Central memory CD8-positive, alpha-beta T cell (primary cell): Measurements from ENCODE around the gene NME3.

Experiments
- ATAC-seq: fragments of 150-1000 bp; cut with Tn5 transposase; replicated peaks from 2 replicates; pipeline ENCODE4 v1.10.0; 2022; ENCODE audit warnings: mild to moderate bottlenecking, moderate FRiP score, moderate number of reproducible peaks; ENCODE audit not compliant: poor library complexity, severe bottlenecking; ENCODE audit errors: extremely low read depth
- DNase-seq, 2 donors: peaks; one replicate each; pipeline ENCODE4 v3.0.0; 2021; ENCODE audit warnings: low spot score in 2 of 2
- H3K27ac Mint-ChIP-seq: one replicate; pipeline ENCODE4 v1.8.0; 2022; ENCODE audit warnings: low read depth, mild to moderate bottlenecking, moderate library complexity, mixed read lengths
- H3K27me3 Mint-ChIP-seq: one replicate; pipeline ENCODE4 v1.8.0; 2022; ENCODE audit warnings: mixed read lengths
- H3K36me3 Mint-ChIP-seq: one replicate; pipeline ENCODE4 v1.8.0; 2022; ENCODE audit warnings: mild to moderate bottlenecking, moderate library complexity, mixed read lengths; ENCODE audit not compliant: insufficient read depth
- H3K4me1 Mint-ChIP-seq: one replicate; pipeline ENCODE4 v1.8.0; 2022; ENCODE audit warnings: mixed read lengths
- H3K4me3 Mint-ChIP-seq: one replicate; pipeline ENCODE4 v1.8.0; 2022; ENCODE audit warnings: mild to moderate bottlenecking, moderate library complexity, mixed read lengths
- H3K9me3 Mint-ChIP-seq: one replicate; pipeline ENCODE4 v1.8.0; 2022; ENCODE audit warnings: mixed read lengths

NME3 gene

DNA sequence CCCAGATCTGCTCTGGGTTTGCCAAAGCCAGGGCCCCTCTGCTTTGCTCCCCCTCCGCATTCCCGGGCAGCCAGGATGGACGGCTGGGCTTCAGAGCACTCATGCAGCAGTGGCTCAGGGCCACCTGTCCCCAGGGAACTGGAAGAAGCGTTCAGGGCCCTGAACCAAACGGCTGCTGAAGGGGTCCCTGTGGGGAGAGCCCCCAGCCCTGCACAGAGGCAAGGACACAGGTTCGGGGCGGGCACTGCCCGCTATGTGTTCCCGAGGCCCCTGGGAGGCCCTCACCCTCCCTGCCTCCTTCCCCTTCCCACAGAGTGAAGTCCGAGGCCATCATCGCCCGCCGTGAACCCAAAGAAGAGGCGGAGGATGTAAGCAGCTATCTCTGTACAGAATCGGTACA lies 10.4 kb downstream of the NME3 start:
- Mint-ChIP-seq H3K27me3 (no peaks in the 10 kb centered on the region), H3K27ac (no peak overlapping the region), H3K4me3 (no peak overlapping the region), H3K36me3 (peaks cover 21% of the 10 kb centered on the region), H3K9me3 (no peaks in the 10 kb centered on the region), H3K4me1 (peaks cover 8% of the 10 kb centered on the region)
- ATAC-seq (no peak), DNase-seq (no peak)

- no peaks in the 10 kb centered on the region for H3K27me3 Mint-ChIP-seq
- H3K9me3 Mint-ChIP-seq: no peaks in the 10 kb centered on the region
- DNase-seq (no peak), ATAC-seq (no peak)
- peaks cover 8% of the 10 kb centered on the region for H3K4me1 Mint-ChIP-seq
- H3K4me3 Mint-ChIP-seq: no peak overlapping the region
- no peak overlapping the region for H3K27ac Mint-ChIP-seq
- peaks cover 26% of the 10 kb centered on the region for H3K36me3 Mint-ChIP-seq
Measured at GRCh38 chr16:1759511-1759910, 11.8 kb downstream of the NME3 start.

DNA sequence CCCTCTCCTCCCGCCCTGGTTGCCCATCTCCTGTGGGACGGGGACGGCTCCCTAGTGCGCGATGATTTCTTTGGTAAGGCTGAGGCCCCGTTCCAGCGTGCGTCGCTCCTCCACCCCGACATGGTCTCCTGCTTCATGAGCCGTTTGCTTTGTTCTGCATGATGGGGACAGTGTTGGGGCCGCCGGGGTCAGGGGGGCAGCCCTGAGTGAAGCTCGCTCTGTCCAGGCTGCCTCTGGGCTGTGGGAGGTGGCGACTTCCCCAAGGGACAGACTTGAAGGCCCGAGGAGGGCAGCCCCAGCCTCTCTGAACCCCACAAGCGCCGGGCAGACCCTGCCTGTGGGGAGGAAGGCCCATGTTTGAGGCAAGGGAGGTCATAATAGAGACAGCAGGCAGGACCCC lies 12.4 kb downstream of the NME3 start:
- peaks cover 8% of the 10 kb centered on the region for H3K4me1 Mint-ChIP-seq
- ATAC-seq (no peak), DNase-seq (no peak)
- no peak overlapping the region for H3K4me3 Mint-ChIP-seq
- H3K36me3 Mint-ChIP-seq: peaks cover 24% of the 10 kb centered on the region
- H3K27ac Mint-ChIP-seq: no peak overlapping the region
- H3K27me3 Mint-ChIP-seq: no peaks in the 10 kb centered on the region
- no peaks in the 10 kb centered on the region for H3K9me3 Mint-ChIP-seq

GRCh38 chr16:1757714-1758461 lies 13.5 kb downstream of the NME3 start:
- Mint-ChIP-seq H3K36me3 (peaks cover 24% of the 10 kb centered on the region), H3K27me3 (no peaks in the 10 kb centered on the region), H3K4me1 (peaks cover 8% of the 10 kb centered on the region), H3K9me3 (no peaks in the 10 kb centered on the region), H3K27ac (peak overlapping the region; percentile 53), H3K4me3 (no peak overlapping the region)
- DNase-seq (no peak), ATAC-seq (no peak)

DNA sequence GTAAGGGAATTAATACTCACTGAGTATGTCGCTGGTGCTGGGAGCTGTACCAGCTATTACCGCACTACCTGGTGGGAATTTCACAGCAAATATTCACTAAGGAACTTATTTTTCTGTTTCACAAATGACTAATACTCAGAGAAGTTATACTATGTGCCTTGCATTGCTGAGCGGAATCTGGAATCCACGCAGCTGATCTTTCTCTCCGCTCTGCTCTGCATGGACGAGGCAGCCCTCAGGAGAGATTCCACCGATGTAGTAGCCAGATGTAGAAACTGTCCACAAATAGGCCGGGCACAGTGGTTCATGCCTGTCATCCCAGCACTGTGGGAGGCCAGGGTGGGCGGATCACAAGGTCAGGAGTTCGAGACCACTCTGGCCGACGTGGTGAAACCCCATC lies 17.1 kb downstream of the NME3 start:
- ATAC-seq (no peak), DNase-seq (no peak)
- Mint-ChIP-seq H3K4me3 (no peak overlapping the region), H3K27me3 (no peaks in the 10 kb centered on the region), H3K9me3 (no peaks in the 10 kb centered on the region), H3K4me1 (peaks cover 8% of the 10 kb centered on the region), H3K36me3 (peaks cover 34% of the 10 kb centered on the region), H3K27ac (no peak overlapping the region)

- Mint-ChIP-seq H3K27me3 (no peaks in the 10 kb centered on the region), H3K36me3 (peaks cover 35% of the 10 kb centered on the region), H3K9me3 (no peaks in the 10 kb centered on the region), H3K4me3 (no peak overlapping the region), H3K27ac (no peak overlapping the region), H3K4me1 (peaks cover 7% of the 10 kb centered on the region)
- ATAC-seq: no peak
- no peak for DNase-seq
Measured at GRCh38 chr16:1752853-1753252, 18.5 kb downstream of the NME3 start.

DNA sequence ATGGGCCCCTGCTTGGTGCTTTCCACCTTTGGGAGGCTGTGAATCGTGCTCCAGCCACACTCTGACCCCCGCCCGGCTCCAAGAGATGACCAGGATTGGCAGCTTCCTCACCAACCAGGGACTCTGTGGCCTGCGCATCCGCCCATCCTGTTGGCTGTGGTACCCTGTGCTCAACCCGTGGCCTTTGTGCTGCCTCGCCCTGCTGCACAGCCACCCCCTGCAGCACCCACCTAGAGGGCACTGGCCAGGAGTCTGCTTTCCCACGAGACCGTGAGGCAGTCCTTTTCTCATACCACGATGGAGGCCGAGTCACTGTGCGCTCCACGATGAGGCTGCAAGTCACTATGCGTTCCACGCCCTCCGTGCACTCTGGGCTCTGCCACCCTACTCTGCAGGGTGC lies 19.4 kb downstream of the NME3 start:
- Mint-ChIP-seq H3K27ac (no peak overlapping the region), H3K36me3 (peaks cover 37% of the 10 kb centered on the region), H3K27me3 (no peaks in the 10 kb centered on the region), H3K9me3 (no peaks in the 10 kb centered on the region), H3K4me1 (no peaks in the 10 kb centered on the region), H3K4me3 (no peak overlapping the region)
- ATAC-seq: no peak
- no peak for DNase-seq

GRCh38 chr16:1749152-1750117 lies 21.9 kb downstream of the NME3 start:
- H3K4me1 Mint-ChIP-seq: no peaks in the 10 kb centered on the region
- H3K36me3 Mint-ChIP-seq: peaks cover 34% of the 10 kb centered on the region
- H3K27ac Mint-ChIP-seq: no peak overlapping the region
- H3K9me3 Mint-ChIP-seq: no peaks in the 10 kb centered on the region
- DNase-seq: no peak
- no peak for ATAC-seq
- H3K4me3 Mint-ChIP-seq: no peak overlapping the region
- H3K27me3 Mint-ChIP-seq: no peaks in the 10 kb centered on the region

- Mint-ChIP-seq H3K27ac (no peak overlapping the region), H3K4me1 (no peaks in the 10 kb centered on the region), H3K36me3 (peaks cover 36% of the 10 kb centered on the region), H3K27me3 (no peaks in the 10 kb centered on the region), H3K9me3 (no peaks in the 10 kb centered on the region), H3K4me3 (no peak overlapping the region)
- ATAC-seq (no peak), DNase-seq (no peak)
Measured at GRCh38 chr16:1747934-1748333, 23.4 kb downstream of the NME3 start.

- no peaks in the 10 kb centered on the region for H3K4me1 Mint-ChIP-seq
- ATAC-seq (no peak), DNase-seq (no peak)
- H3K27me3 Mint-ChIP-seq: no peaks in the 10 kb centered on the region
- H3K27ac Mint-ChIP-seq: no peak overlapping the region
- no peak overlapping the region for H3K4me3 Mint-ChIP-seq
- H3K36me3 Mint-ChIP-seq: peaks cover 35% of the 10 kb centered on the region
- H3K9me3 Mint-ChIP-seq: no peaks in the 10 kb centered on the region
Measured at GRCh38 chr16:1746693-1747195, 24.6 kb downstream of the NME3 start.

DNA sequence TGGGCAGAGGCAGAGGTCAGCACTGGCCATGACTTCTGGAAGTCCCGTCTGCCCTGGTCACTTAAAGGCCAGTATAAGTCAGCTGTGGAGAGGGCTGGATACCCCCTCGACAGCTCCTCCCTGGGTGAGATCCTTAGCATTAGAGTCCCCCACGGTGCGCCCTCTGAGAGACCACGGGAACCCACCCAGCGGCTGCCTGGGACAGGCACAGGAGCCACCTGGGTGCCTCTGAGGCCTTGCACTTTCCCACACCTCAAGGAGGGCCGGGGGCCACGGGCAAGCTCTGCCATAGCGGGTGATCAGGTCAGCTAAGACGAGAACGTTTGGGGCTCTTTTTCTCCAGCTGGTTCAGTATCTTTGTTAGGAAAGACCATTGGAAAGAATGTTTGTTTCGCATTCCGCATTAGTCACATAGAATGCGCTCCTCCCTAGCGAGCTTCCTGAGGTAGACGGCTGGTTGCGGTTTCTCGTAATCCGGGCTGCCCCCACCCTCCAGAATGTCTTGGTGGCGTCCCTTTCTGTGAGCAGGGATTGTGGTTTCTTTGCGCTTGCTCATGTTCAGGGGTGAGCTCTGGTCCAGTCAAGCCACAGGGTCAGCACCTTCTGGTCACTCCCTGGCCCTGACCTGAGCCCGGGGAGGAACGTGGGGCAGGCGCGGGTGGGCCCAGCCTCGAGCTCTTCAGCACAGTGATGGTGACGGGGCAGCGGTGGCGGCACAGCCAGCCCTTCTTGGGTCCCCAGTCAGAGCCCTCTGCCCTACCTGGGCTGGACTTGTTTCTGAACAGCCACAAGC lies 25.2 kb downstream of the NME3 start:
- peaks cover 30% of the 10 kb centered on the region for H3K36me3 Mint-ChIP-seq

GRCh38 chr16:1745181-1745899 lies 26.0 kb downstream of the NME3 start:
- Mint-ChIP-seq H3K27me3 (no peaks in the 10 kb centered on the region), H3K27ac (no peak overlapping the region), H3K9me3 (no peaks in the 10 kb centered on the region), H3K4me3 (no peak overlapping the region), H3K4me1 (no peaks in the 10 kb centered on the region), H3K36me3 (peaks cover 27% of the 10 kb centered on the region)
- ATAC-seq (no peak), DNase-seq (no peak)

More for the DNA sequence above, 25.2 kb downstream of the NME3 start:
- Mint-ChIP-seq H3K9me3 (no peaks in the 10 kb centered on the region), H3K27me3 (no peaks in the 10 kb centered on the region), H3K4me1 (no peaks in the 10 kb centered on the region), H3K4me3 (no peak overlapping the region), H3K27ac (no peak overlapping the region)
- no peak for DNase-seq
- no peak for ATAC-seq
